Effector memory CD8-positive, alpha-beta T cell (primary cell): Measurements from ENCODE around the gene DIP2C.
"Not testable (repeated sequence)": the region's sequence is repeated elsewhere in the genome, so short reads cannot be mapped to it uniquely, and the experiment has no call there.

ENCODE experiments used
- ATAC-seq: fragments of 150-1000 bp; cut with Tn5 transposase; replicated peaks from 2 replicates; pipeline ENCODE4 v1.10.0; 2021; ENCODE audit warnings: mild to moderate bottlenecking, moderate library complexity
- DNase-seq, 3 experiments: peaks; one replicate each; pipeline ENCODE4 v3.0.0; 2021
- H3K27ac Mint-ChIP-seq, 2 donors: one replicate each; pipeline ENCODE4 v1.8.0; 2022; ENCODE audit warnings: mild to moderate bottlenecking in 2 of 2, mixed read lengths in 2 of 2, moderate library complexity in 2 of 2
- H3K27me3 Mint-ChIP-seq, 2 donors: one replicate each; pipeline ENCODE4 v1.8.0; 2022; ENCODE audit warnings: mixed read lengths in 2 of 2
- H3K36me3 Mint-ChIP-seq: one replicate; pipeline ENCODE4 v1.8.0; 2022; ENCODE audit warnings: mild to moderate bottlenecking, moderate library complexity, mixed read lengths; ENCODE audit not compliant: insufficient read depth
- H3K4me1 Mint-ChIP-seq, 2 donors: one replicate each; pipeline ENCODE4 v1.8.0; 2022; ENCODE audit warnings: low read depth in 2 of 2, mixed read lengths in 2 of 2
- H3K4me3 Mint-ChIP-seq, 2 donors: one replicate each; pipeline ENCODE4 v1.8.0; 2022; ENCODE audit warnings: mild to moderate bottlenecking in 2 of 2, mixed read lengths in 2 of 2, moderate library complexity in 2 of 2
- H3K9me3 Mint-ChIP-seq, 2 donors: one replicate each; pipeline ENCODE4 v1.8.0; 2022; ENCODE audit warnings: mixed read lengths in 2 of 2

The DIP2C gene

DNA sequence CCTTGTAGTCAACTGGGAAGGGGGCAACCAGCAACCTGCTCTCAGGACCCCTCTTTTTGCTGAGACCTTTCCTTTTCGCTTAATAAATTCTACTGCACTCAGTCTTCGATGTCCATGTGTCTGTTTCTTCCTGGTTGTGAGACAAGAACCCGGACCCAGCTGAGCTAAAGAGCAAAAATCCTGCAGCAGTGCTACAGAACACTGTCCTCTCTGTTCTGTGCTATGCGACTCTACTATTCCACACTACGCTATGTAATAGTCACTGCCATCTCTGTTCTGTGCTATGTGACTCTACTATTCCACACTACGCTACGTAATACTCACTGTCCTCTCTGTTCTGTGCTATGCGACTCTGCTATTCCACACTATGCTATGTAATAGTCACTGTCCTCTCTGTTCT, 34.3 kb downstream of the DIP2C start:
- no peak overlapping the region for H3K27ac Mint-ChIP-seq
- no peak for ATAC-seq
- peaks cover 19 to 36% of the 10 kb centered on the region in 2 donors for H3K27me3 Mint-ChIP-seq
- no peak overlapping the region for H3K4me3 Mint-ChIP-seq
- H3K36me3 Mint-ChIP-seq, result no peaks in the 10 kb centered on the region
- no peak for DNase-seq
- no peaks in the 10 kb centered on the region for H3K9me3 Mint-ChIP-seq
- peaks cover 0 to 4% of the 10 kb centered on the region in 2 donors for H3K4me1 Mint-ChIP-seq

DNA sequence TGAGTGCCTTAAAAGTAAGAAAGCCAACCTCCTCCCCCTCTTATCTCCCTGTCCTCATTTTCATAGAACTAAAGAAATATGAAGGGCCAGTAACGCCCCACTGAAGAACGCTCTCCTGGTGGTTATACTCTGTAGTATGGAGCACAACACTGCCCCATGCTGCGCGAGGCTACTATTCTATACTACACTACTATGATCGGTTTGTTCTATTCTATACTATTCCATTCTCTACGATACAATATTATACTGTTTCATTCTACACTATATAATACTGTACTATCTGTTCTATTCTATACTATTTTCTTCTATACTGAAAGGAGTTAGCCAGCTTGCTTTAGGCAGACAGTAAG, 34.8 kb downstream of the DIP2C start:
- Mint-ChIP-seq H3K27me3 (peaks cover 19 to 36% of the 10 kb centered on the region in 2 donors), H3K4me3 (no peak overlapping the region), H3K27ac (no peak overlapping the region), H3K4me1 (peaks cover 0 to 4% of the 10 kb centered on the region in 2 donors), H3K9me3 (no peaks in the 10 kb centered on the region), H3K36me3 (no peaks in the 10 kb centered on the region)
- no peak for DNase-seq
- no peak for ATAC-seq

DNA sequence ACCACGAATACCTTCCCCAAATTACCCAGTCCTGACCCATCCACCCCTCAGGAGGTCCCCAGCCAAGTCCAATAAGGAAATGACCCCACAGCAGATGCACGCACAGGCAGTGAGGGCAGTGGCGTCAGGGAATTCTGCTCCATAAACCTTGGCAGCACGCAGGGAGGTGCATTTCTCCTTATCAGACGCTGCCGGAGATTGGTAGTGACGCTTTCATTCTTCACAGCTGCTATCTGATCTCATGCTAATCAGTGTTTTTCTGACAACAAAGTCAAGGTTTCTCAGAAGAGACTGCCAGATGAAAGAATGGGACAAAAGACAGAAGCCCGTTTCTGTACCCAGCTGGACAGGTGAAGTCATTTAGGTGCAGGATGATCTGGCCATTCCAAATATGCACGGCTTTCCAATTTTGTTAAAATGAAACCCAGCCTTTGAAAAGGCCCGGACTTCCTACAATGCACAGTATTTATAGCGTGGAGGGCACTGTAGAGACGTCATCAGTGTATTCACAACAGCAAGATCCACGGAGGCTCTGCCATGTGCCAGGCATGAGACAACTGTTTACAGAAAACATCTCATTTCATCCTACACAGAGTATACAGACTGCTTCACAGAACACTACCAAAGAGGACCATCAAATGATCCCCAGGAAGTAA, 35.3 kb downstream of the DIP2C start:
- Mint-ChIP-seq H3K4me1 (peaks cover 0 to 4% of the 10 kb centered on the region in 2 donors), H3K9me3 (no peaks in the 10 kb centered on the region), H3K4me3 (no peak overlapping the region), H3K36me3 (no peaks in the 10 kb centered on the region), H3K27ac (no peak overlapping the region), H3K27me3 (peaks cover 19 to 34% of the 10 kb centered on the region in 2 donors)
- DNase-seq (no peak), ATAC-seq (no peak)

DNA sequence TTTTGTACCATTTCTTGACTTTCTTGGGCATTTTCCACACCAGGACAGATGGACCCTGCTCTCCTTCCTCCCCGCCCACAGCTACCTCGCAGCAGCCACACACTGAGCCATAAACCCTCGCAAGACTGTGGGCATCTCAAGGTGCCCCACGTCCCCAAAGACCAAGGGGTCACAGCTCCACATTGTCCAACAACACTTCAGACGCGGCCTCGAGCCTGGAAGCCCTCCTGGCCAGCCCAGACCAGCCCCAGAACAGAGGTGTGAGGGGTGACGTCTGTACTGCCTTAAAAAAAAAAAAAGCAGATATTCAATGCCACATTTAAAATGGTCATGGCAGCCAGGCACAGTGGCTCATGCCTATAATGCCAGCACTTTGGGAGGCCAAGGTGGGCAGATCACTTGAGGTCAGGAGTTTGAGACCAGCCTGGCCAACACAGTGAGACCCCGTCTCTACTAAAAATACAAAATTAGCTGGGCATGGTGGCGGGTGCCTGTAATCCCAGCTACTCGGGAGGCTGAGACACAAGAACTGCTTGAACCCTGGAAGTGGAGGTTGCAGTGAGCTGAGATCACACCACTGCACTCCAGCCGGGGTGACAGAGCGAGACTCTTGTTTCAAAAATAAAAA, 36.5 kb downstream of the DIP2C start:
- H3K4me3 Mint-ChIP-seq, H3K27ac Mint-ChIP-seq, ATAC-seq: not testable (repeated sequence)

DNA sequence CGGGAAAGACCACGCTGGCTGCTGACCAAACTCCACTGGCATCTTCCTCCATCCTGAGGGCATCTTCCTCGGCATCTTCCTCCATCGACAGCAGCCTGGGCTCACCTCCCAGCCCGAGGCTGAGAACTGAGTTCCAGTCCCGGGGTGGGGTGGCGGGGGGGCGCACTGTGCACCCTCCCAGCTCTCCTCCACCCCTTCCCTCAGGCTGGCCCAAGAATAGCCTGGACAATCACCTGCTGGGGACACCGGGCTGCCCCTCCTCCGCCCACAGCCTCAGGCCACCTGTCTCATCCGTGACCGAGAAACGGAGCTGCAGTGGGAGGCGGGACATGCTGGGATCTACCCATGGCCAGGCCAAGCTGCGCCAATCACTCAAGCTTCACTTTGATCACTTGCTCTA, 37.2 kb downstream of the DIP2C start:
- ATAC-seq (no peak), DNase-seq (no peak)
- Mint-ChIP-seq H3K4me1 (no peaks in the 10 kb centered on the region), H3K4me3 (no peak overlapping the region), H3K27me3 (peaks cover 19 to 26% of the 10 kb centered on the region in 2 donors), H3K27ac (no peak overlapping the region), H3K36me3 (no peaks in the 10 kb centered on the region), H3K9me3 (no peaks in the 10 kb centered on the region)

More for the DNA sequence above, 36.5 kb downstream of the DIP2C start:
- DNase-seq, H3K36me3 Mint-ChIP-seq, H3K9me3 Mint-ChIP-seq, H3K4me1 Mint-ChIP-seq: not testable (repeated sequence)
- H3K27me3 Mint-ChIP-seq, result peaks cover 19 to 26% of the 10 kb centered on the region in 2 donors

DNA sequence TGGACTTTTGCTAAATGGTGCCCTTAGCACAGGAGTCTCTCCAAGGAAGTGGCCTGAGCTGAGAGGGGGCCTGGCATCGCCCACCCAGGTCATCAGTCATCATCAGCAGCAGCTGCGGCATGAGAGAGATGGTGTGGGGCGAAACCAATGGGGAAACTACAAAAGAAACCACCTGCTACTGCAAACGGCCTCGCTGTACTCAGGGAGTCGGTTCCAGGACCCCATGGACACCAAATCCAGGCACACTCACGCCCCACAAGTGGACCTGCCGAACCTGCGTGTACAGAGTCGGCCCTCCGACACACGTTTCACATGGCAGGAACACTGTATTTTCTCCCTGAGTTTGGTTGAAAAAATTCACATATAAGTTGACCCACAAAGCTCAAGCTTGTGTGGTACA, 37.8 kb downstream of the DIP2C start:
- ATAC-seq (no peak), DNase-seq (no peak)
- Mint-ChIP-seq H3K27ac (no peak overlapping the region), H3K9me3 (no peaks in the 10 kb centered on the region), H3K4me3 (no peak overlapping the region), H3K4me1 (no peaks in the 10 kb centered on the region), H3K27me3 (peaks cover 19 to 26% of the 10 kb centered on the region in 2 donors), H3K36me3 (no peaks in the 10 kb centered on the region)

DNA sequence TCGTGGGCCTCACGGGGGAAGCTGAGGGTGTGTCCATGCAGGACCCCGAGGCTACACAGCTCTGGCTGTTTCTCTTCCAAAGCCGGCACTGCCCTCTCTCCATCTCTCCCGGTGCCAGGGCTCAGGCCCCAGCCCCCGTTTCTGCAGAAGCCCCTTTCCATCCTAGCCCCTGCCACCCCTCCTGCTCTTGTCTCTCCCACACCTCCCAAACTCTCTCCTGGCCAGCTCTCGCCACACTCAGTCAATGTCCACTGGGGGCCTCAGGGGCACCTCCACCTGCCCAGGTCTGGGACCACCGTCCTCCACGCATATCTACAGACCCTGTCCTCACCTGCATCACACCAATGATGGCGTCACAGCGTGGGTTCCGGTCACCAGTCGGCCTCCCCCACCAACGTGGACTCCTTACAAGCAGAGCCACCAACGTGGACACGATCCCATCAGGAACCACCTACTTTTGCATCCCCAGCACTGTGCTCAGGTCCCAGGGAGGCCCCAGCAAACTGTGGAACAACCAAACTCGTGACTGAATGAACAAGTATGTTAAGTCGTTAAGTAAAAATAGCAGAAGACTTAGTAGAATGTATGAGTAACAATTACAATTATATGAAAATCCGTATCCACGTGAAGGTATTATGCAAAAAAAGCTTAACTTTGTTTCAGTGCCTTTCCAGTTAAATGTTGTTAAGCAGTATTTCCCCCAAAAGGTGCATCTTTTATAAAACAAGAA, 38.4 kb downstream of the DIP2C start:
- no peak overlapping the region for H3K4me3 Mint-ChIP-seq
- H3K27me3 Mint-ChIP-seq, result peaks cover 19 to 26% of the 10 kb centered on the region in 2 donors

DNA sequence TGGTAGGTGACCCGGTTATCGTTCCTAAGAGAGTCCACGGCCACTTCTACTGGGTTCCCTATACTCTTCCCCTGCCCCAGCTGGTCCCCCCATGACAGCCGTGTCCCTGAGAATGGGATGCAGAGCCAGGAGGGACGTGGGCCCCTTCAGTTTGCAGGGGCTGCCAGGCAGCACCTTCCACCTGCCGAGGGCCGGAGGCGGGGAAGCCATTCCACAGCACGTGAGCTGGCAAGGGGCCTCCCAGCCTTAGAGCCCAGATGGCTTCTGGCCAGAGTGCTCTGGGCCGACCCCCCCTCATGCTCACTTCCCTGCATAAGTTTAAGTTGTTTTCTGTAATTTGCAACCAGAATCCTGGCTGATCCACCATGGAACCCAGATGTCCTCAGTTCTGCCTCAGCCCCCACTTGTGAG, 39.0 kb downstream of the DIP2C start:
- DNase-seq (no peak), ATAC-seq (no peak)
- H3K4me1 Mint-ChIP-seq, result no peaks in the 10 kb centered on the region
- H3K36me3 Mint-ChIP-seq, result no peaks in the 10 kb centered on the region
- no peak overlapping the region for H3K27ac Mint-ChIP-seq
- no peak overlapping the region for H3K4me3 Mint-ChIP-seq
- no peaks in the 10 kb centered on the region for H3K9me3 Mint-ChIP-seq
- peaks cover 19 to 26% of the 10 kb centered on the region in 2 donors for H3K27me3 Mint-ChIP-seq

More for the DNA sequence above, 38.4 kb downstream of the DIP2C start:
- ATAC-seq (no peak), DNase-seq (no peak)
- H3K4me1 Mint-ChIP-seq, result no peaks in the 10 kb centered on the region
- no peak overlapping the region for H3K27ac Mint-ChIP-seq
- H3K36me3 Mint-ChIP-seq, result no peaks in the 10 kb centered on the region
- no peaks in the 10 kb centered on the region for H3K9me3 Mint-ChIP-seq

DNA sequence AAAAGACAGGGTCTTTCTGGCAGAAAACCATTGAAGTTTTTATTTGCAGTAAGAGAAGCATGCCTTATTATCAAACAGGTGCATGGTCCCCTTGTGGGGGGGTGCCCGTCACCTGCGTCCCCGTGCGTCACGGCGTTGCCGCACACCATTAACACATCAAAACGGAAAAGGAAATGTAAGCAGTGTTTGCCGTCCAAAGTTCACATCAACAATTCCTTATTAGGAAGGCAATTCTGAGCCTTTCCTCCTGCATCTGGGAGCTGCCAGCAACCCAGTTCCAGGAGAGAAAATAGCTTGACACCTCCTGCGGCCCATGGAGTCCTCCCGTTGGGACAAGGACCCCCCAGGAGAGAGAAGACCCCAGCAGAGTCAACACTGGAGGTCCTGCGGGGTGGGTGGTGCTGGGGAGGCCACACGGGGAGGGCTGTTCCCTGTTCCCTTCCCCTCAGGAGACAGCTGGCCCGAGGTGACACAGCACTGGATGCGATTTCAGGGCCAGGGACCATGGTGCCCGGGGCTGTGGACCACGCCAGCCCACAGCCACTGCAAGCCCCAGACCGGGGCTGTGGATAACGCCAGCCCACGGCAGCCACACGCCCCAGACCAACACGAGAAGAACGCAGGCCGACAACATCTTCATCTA, 39.5 kb downstream of the DIP2C start:
- Mint-ChIP-seq H3K27ac (no peak overlapping the region), H3K36me3 (no peaks in the 10 kb centered on the region), H3K9me3 (no peaks in the 10 kb centered on the region), H3K27me3 (peaks cover 19 to 26% of the 10 kb centered on the region in 2 donors), H3K4me3 (no peak overlapping the region), H3K4me1 (no peaks in the 10 kb centered on the region)
- DNase-seq (no peak), ATAC-seq (no peak)

DNA sequence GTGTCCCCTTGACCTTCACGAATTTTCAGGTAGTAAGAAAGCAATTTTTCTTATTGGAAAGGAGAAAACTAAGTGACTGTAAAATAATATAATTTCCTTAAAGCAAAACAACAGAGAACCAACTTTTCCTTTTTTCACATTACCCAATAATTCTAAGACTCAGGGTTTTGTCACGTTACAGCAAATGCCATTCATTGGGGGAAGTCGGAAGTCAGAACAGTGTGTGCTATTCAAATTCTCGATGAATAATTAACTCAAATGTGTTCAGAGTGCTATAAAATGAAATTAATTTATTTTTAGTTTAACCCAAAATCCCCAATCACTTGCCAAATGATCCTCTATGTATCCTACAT, 40.0 kb downstream of the DIP2C start:
- ATAC-seq (no peak), DNase-seq (no peak)
- peaks cover 23 to 26% of the 10 kb centered on the region in 2 donors for H3K27me3 Mint-ChIP-seq
- H3K4me3 Mint-ChIP-seq, result no peak overlapping the region
- H3K9me3 Mint-ChIP-seq, result no peaks in the 10 kb centered on the region
- no peak overlapping the region for H3K27ac Mint-ChIP-seq
- no peaks in the 10 kb centered on the region for H3K4me1 Mint-ChIP-seq
- no peaks in the 10 kb centered on the region for H3K36me3 Mint-ChIP-seq

DNA sequence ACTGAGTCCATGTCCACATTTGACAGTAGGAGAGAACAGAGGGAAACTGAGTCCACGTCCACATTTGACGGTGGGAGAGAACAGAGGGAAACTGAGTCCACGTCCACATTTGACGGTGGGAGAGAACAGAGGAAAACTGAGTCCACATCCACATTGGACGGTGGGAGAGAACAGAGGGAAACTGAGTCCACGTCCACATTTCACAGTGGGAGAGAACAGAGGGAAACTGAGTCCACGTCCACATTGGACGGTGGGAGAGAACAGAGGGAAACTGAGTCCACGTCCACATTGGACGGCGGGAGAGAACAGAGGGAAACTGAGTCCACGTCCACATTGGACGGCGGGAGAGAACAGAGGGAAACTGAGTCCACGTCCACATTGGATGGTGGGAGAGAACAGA, 42.4 kb downstream of the DIP2C start:
- H3K27ac Mint-ChIP-seq, ATAC-seq, H3K9me3 Mint-ChIP-seq, DNase-seq, H3K36me3 Mint-ChIP-seq, H3K4me1 Mint-ChIP-seq, H3K4me3 Mint-ChIP-seq: not testable (repeated sequence)
- H3K27me3 Mint-ChIP-seq, result peaks cover 22 to 30% of the 10 kb centered on the region in 2 donors

DNA sequence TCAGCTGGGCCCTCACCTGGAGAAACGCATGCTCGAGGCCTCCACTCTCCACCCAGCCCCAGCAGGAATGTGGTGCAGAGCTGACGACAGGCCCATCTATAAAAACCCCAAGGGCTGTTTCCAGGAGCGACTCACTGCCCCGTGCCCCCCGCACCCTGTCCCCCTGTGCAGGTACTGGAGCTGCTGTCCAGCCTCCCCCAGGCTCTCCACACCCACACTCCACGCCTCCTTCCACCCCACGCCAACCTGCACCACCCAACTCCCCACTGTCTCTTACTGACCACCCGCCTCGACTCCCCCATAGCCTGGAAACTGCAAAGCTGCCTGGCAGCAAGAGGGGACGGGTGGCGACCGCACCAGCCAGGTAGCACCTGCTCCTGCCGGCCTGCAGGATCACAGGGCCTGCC, 43.3 kb downstream of the DIP2C start:
- Mint-ChIP-seq H3K9me3 (no peaks in the 10 kb centered on the region), H3K4me3 (no peak overlapping the region), H3K27ac (no peak overlapping the region), H3K4me1 (no peaks in the 10 kb centered on the region), H3K27me3 (peaks cover 20 to 30% of the 10 kb centered on the region in 2 donors), H3K36me3 (no peaks in the 10 kb centered on the region)
- ATAC-seq (no peak), DNase-seq (no peak)

DNA sequence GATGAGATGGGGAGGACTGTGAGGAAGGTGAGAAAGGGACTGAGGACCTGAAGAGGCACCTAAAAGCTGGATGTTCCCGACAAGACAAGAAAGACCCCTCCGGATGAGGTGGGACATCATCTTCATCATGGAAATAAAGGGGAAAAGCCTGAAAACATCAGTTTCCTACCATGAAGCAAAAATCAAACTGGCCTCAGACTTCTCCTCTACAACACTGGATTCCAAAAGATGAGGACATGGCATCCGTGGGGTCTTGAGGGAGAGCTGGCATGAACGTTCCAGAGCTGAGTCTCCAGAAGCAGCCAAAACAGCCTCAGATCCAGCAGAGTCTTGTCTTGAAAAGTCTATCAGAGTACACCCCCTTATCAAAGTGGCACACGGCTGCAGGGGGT, 44.5 kb downstream of the DIP2C start:
- no peak for DNase-seq
- Mint-ChIP-seq H3K4me3 (no peak overlapping the region), H3K27me3 (peaks cover 14 to 35% of the 10 kb centered on the region in 2 donors), H3K36me3 (no peaks in the 10 kb centered on the region), H3K9me3 (no peaks in the 10 kb centered on the region), H3K27ac (no peak overlapping the region), H3K4me1 (no peaks in the 10 kb centered on the region)
- ATAC-seq, result no peak
